Keratinocyte (primary cell): ENCODE measurements around the gene HCN3. TPM values are rescaled to one million over a fixed set of nuclear protein-coding genes. Genes with fewer than 3 reads are reported as not detected.

Experiments used
- DNase-seq: peaks from one replicate; pipeline ENCODE4 v3.0.0-alpha.2; 2011; ENCODE audit warnings: low read depth, missing footprints, low spot score
- FAIRE-seq: peaks from 2 replicates; lab custom pipeline; 2011; peaks lifted over from hg19 to GRCh38; lab: Jason Lieb, UNC
- H2AFZ ChIP-seq: 2 replicates; pipeline ENCODE4 v1.6.0; 2012; ENCODE audit warnings: low read length, control low read depth, inconsistent platforms; ENCODE audit not compliant: control insufficient read depth
- H3K27ac ChIP-seq: 2 replicates; pipeline ENCODE4 v1.5.1; 2011; ENCODE audit warnings: low read length; ENCODE audit not compliant: control insufficient read depth, insufficient read depth
- H3K27me3 ChIP-seq: 3 replicates; pipeline ENCODE4 v1.6.0; 2011; ENCODE audit warnings: low read length; ENCODE audit not compliant: control insufficient read depth, insufficient read depth; ENCODE audit errors: extremely low read depth
- H3K36me3 ChIP-seq, 2 experiments: 2 replicates in 1 of 2; 3 replicates in 1 of 2; pipeline ENCODE4 v1.5.1; 2011; ENCODE audit warnings: low read length in 2 of 2, mild to moderate bottlenecking in 1 of 2; ENCODE audit not compliant: control insufficient read depth in 2 of 2, insufficient read depth in 2 of 2; ENCODE audit errors: extremely low read depth in 1 of 2
- H3K4me1 ChIP-seq: 3 replicates; pipeline ENCODE4 v1.5.1; 2011; ENCODE audit warnings: low read length; ENCODE audit not compliant: control insufficient read depth, insufficient read depth; ENCODE audit errors: extremely low read depth
- H3K4me2 ChIP-seq: 3 replicates; pipeline ENCODE4 v1.6.0; 2011; ENCODE audit warnings: low read depth, low read length; ENCODE audit not compliant: control insufficient read depth, insufficient read depth; ENCODE audit errors: extremely low read depth
- H3K4me3 ChIP-seq, 3 experiments: fragments of 200-600 bp in 1 of 3; sonication (generic) in 1 of 3; 2 replicates in 2 of 3; 3 replicates in 1 of 3; pipeline ENCODE4 v1.5.1; 2011 to 2016; ENCODE audit warnings: low read length in 3 of 3, mild to moderate bottlenecking in 3 of 3, control low read depth in 2 of 3, inconsistent platforms in 1 of 3, low read depth in 1 of 3, mixed read lengths in 1 of 3, mixed run types in 1 of 3, moderate library complexity in 1 of 3; ENCODE audit not compliant: control insufficient read depth in 2 of 3, insufficient read depth in 2 of 3; ENCODE audit errors: extremely low read depth in 1 of 3
- H3K79me2 ChIP-seq: 2 replicates; pipeline ENCODE4 v1.6.0; 2012; ENCODE audit warnings: low read length; ENCODE audit not compliant: control insufficient read depth, insufficient read depth
- H3K9ac ChIP-seq: 3 replicates; pipeline ENCODE4 v1.6.0; 2011; ENCODE audit warnings: low read length; ENCODE audit not compliant: control insufficient read depth, insufficient read depth; ENCODE audit errors: extremely low read depth
- H3K9me1 ChIP-seq: 3 replicates; pipeline ENCODE4 v1.6.0; 2011; ENCODE audit warnings: low read length; ENCODE audit not compliant: control insufficient read depth, insufficient read depth; ENCODE audit errors: extremely low read depth
- H3K9me3 ChIP-seq: 2 replicates; pipeline ENCODE4 v1.5.1; 2012; ENCODE audit warnings: low read depth, low read length; ENCODE audit not compliant: control insufficient read depth
- H4K20me1 ChIP-seq: 3 replicates; pipeline ENCODE4 v1.6.0; 2011; ENCODE audit warnings: low read length; ENCODE audit not compliant: control insufficient read depth, insufficient read depth; ENCODE audit errors: extremely low read depth
- CTCF ChIP-seq, 3 experiments: IDR thresholded peaks in 1 of 3; conservative IDR thresholded peaks in 1 of 3; optimal IDR thresholded peaks in 1 of 3; 2 replicates in 2 of 3; 3 replicates in 1 of 3; pipeline versions ENCODE3 to v1.5.1; 2011; ENCODE audit warnings: low read length in 3 of 3, mild to moderate bottlenecking in 3 of 3, moderate library complexity in 2 of 3, control low read depth in 1 of 3, inconsistent platforms in 1 of 3; ENCODE audit not compliant: insufficient read depth in 2 of 3; ENCODE audit errors: extremely low read depth in 1 of 3
- EZH2 ChIP-seq: IDR thresholded peaks from one replicate; pipeline ENCODE4 v1.6.1; 2012; ENCODE audit warnings: inconsistent platforms, mild to moderate bottlenecking, low read length, moderate library complexity
- dilution Hi-C: fragments of 300-500 bp; cut with MboI; formaldehyde crosslinking; loops from one replicate; pipeline ENCODE4 v1.7.0; 2020; ENCODE audit warnings: low sequenced_read_pairs; ENCODE audit not compliant: extremely low pct_ligation_motif_present
- polyA plus RNA-seq, 5 experiments: library from polyadenylated mRNA; depleted of rRNA in 3 of 5; stranded (reverse) in 3 of 5; stranded (forward) in 1 of 5; unstranded in 1 of 5; fragments of >200 nt; gene quantifications; 1 replicate in 1 of 5; 2 replicates in 3 of 5; 3 replicates in 1 of 5; pipeline versions ENCODE4 v1.2.1 to v1.2.3, GENCODE V29; 2011 to 2012; ENCODE audit warnings: missing spikeins in 2 of 5, low read depth in 1 of 5, low replicate concordance in 1 of 5

HCN3 gene
- polyA plus RNA-seq, 1 donor (not counting 4 experiments of a cell fraction or from before 2014, with no cell fraction given): 3.0 TPM

- TF ChIP-seq CTCF (optimal IDR thresholded peaks at IDR 0.05 in 1 of 3, IDR thresholded peaks at IDR 0.05 in 1 of 3, conservative IDR thresholded peaks at IDR 0.05 in 1 of 3; ENCODE audit: extremely low read depth in 1 of 3, insufficient read depth in 2 of 3, low read length in 3 of 3) (no peak), EZH2 (no peak)
- FAIRE-seq (no peak), DNase-seq (no peak)
- H4K20me1 ChIP-seq: no peaks in the 10 kb centered on the region
- H3K4me1 ChIP-seq: peaks cover 10% of the 10 kb centered on the region
- no peak overlapping the region for H3K4me2 ChIP-seq
- no peak overlapping the region for H3K4me3 ChIP-seq
- H3K27ac ChIP-seq: no peak overlapping the region
- no peaks in the 10 kb centered on the region for H3K79me2 ChIP-seq
- H3K9ac ChIP-seq: no peak overlapping the region
- peaks cover 10% of the 10 kb centered on the region for H3K27me3 ChIP-seq
- H3K36me3 ChIP-seq: no peaks in the 10 kb centered on the region
- no peaks in the 10 kb centered on the region for H3K9me3 ChIP-seq
- no peaks in the 10 kb centered on the region for H3K9me1 ChIP-seq
- no peak overlapping the region for H2AFZ ChIP-seq
- dilution Hi-C loops: no loop called here
Measured at GRCh38 chr1:155300024-155300423, 22.8 kb downstream of the HCN3 start.

DNA sequence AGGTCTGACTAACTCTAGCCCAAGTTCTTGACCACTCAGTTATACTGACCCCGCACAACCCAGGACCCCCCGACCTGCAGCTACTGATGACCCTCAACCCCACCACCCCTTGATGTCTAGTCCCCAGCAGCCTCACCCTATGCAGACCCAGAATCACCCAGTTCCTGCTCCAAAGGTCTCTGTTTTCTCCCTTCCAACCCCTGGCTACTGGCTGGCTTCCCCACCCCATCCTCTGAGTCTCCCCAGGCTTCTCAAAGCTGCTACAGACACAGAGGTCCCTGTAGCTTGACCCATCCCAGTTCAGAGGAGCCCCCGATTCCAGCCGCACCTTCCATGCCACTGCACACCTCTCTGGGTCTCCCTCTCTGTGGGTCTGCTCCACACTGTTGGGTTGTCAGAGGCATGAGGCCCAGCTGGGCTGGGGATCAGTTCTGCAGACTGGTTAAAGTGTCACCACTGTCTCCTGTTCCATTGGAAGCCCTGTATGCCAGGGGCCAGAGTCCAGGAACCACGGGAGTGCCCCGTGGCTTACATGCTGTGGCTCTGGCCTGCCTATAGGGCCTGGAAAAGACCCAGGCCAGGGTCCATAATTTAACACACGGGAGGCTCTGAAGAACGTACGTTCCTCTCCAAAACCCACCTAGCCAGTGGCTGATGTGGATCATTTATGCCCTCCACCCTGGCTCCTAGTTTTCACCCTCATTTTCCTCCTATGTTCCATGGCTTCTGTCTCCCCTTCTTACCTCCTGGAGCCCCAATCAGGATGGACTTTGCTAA lies 23.5 kb downstream of the HCN3 start:
- Histone ChIP-seq H3K27me3 (peaks cover 4% of the 10 kb centered on the region), H3K9me3 (no peaks in the 10 kb centered on the region), H3K79me2 (no peaks in the 10 kb centered on the region), H3K4me2 (no peak overlapping the region), H2AFZ (no peak overlapping the region), H3K9me1 (no peaks in the 10 kb centered on the region), H4K20me1 (no peaks in the 10 kb centered on the region), H3K27ac (no peak overlapping the region), H3K4me3 (no peak overlapping the region), H3K36me3 (no peaks in the 10 kb centered on the region), H3K4me1 (peaks cover 7% of the 10 kb centered on the region), H3K9ac (no peak overlapping the region)
- dilution Hi-C loops: no loop called here
- DNase-seq: no peak
- no peak for FAIRE-seq
- TF ChIP-seq EZH2 (no peak), CTCF (optimal IDR thresholded peaks at IDR 0.05 in 1 of 3, IDR thresholded peaks at IDR 0.05 in 1 of 3, conservative IDR thresholded peaks at IDR 0.05 in 1 of 3; ENCODE audit: extremely low read depth in 1 of 3, insufficient read depth in 2 of 3, low read length in 3 of 3) (no peak)
